Fibroblast of villous mesenchyme (primary cell): ENCODE measurements around the gene SC5D. TPM values are rescaled to one million over a fixed set of nuclear protein-coding genes. Genes with fewer than 3 reads are reported as not detected.

Experiments used
- DNase-seq: peaks from one replicate; pipeline ENCODE4 v3.0.0-alpha.2; 2010; ENCODE audit warnings: low read depth
- H3K4me3 ChIP-seq: 2 replicates; pipeline ENCODE4 v1.5.1; 2011; ENCODE audit warnings: low read depth, mild to moderate bottlenecking, low read length
- CTCF ChIP-seq: IDR thresholded peaks from 2 replicates; pipeline ENCODE4 v1.5.1; 2012; ENCODE audit warnings: low read depth, mild to moderate bottlenecking, low read length; ENCODE audit not compliant: insufficient read depth
- total RNA-seq: library from RNA; depleted of rRNA; stranded (reverse); fragments of >200 nt; gene quantifications from 2 replicates; pipeline ENCODE4 v1.2.3, GENCODE V29; 2012

SC5D gene
- total RNA-seq, 1 donor: 66.9 TPM

GRCh38 chr11:121341609-121342008, 49.0 kb downstream of the SC5D start:
- DNase-seq: no peak
- no peak for TF ChIP-seq CTCF
- H3K4me3 ChIP-seq: no peak overlapping the region

GRCh38 chr11:121344824-121345223, 52.3 kb downstream of the SC5D start:
- H3K4me3 ChIP-seq: no peak overlapping the region
- no peak for DNase-seq
- no peak for TF ChIP-seq CTCF

GRCh38 chr11:121347094-121347493, 54.5 kb downstream of the SC5D start:
- no peak for TF ChIP-seq CTCF
- no peak overlapping the region for H3K4me3 ChIP-seq
- no peak for DNase-seq

GRCh38 chr11:121347813-121348212, 55.2 kb downstream of the SC5D start:
- no peak overlapping the region for H3K4me3 ChIP-seq
- DNase-seq: no peak
- no peak for TF ChIP-seq CTCF

GRCh38 chr11:121348220-121348875, 55.8 kb downstream of the SC5D start:
- no peak overlapping the region for H3K4me3 ChIP-seq
- no peak for DNase-seq
- no peak for TF ChIP-seq CTCF

GRCh38 chr11:121349790-121350189, 57.2 kb downstream of the SC5D start:
- TF ChIP-seq CTCF: no peak
- no peak for DNase-seq
- H3K4me3 ChIP-seq: no peak overlapping the region

GRCh38 chr11:121350314-121351082, 57.9 kb downstream of the SC5D start:
- no peak overlapping the region for H3K4me3 ChIP-seq
- no peak for TF ChIP-seq CTCF
- no peak for DNase-seq
